Measurements from ENCODE around the gene CENPO.

DNA sequence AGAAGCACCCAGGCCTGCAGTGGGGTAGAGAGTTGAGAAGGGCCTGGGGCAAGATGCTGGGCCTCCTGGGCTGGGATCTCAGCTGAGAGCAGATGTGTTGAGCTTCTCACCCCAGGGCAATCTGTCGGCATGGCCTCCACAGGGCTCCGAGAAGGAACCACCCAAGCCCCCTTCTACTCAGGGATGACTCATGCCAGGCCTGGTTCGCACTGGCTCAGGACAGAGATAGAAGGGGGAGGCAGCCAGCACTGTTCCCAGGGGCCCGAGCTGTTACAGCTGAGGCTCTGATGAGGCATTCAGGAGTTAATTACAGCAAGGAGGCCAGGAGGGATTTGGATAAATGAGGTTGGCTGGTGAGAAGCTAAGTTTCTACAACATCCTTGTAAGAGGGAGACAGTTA, 62.5 kb downstream of the CENPO start:
- TF ChIP-seq SP1 (IDR thresholded peaks at IDR 0.05; ENCODE audit: low read depth) (no peak), ATF3 (IDR thresholded peaks at IDR 0.05) (no peak), SIN3A (IDR thresholded peaks at IDR 0.05; ENCODE audit: low read depth) (no peak), JUND (IDR thresholded peaks at IDR 0.05) (no peak), SRF (IDR thresholded peaks at IDR 0.05; ENCODE audit: low read depth) (no peak), CTCF (IDR thresholded peaks at IDR 0.05 in 2 of 3, conservative IDR thresholded peaks at IDR 0.05 in 1 of 3; ENCODE audit: borderline replicate concordance in 1 of 3, insufficient read depth in 1 of 3, low read depth in 2 of 3, low read length in 2 of 3) (no peak), POLR2A (IDR thresholded peaks at IDR 0.05; ENCODE audit: borderline replicate concordance, extremely low read depth, insufficient read depth, insufficient read length) (no peak)
